ENCODE results near the gene LUC7L. TPM values are rescaled to one million over a fixed set of nuclear protein-coding genes. Genes with fewer than 3 reads are reported as not detected.
A peak's percentile ranks its signal among the peaks of the same experiment; 100 is the strongest.

LUC7L gene
- total and polyA plus RNA-seq, 10 of the 15 experiments (the other 5 are each of a cell fraction or from before 2014, with no cell fraction given) = 2.3 to 59.6 (median 44.1) TPM

- H2AFZ ChIP-seq (ENCODE audit: control insufficient read depth, low read depth, low read length) = no peak overlapping the region
- no peak overlapping the region for H3K27ac ChIP-seq (ENCODE audit: control insufficient read depth, insufficient read depth)
- no peak overlapping the region for H3K9ac ChIP-seq (ENCODE audit: control insufficient read depth, insufficient read depth, low read length)
- no peak overlapping the region for H3K4me2 ChIP-seq (ENCODE audit: control insufficient read depth, insufficient read depth)
- TSS peak; percentile 81 for BruUV-seq (replicated peaks)
- H3K27me3 ChIP-seq (replicated peaks in 1 of 2; ENCODE audit: control insufficient read depth in 2 of 2, insufficient read depth in 2 of 2, low read length in 1 of 2) = peaks cover under 1 to 2% of the 10 kb centered on the region in 2 experiments; a peak in 3 of 4 replicates
- no peaks in the 10 kb centered on the region for H3K9me3 ChIP-seq (replicated peaks; ENCODE audit: control insufficient read depth, insufficient read depth, low read length)
- ChIA-PET POLR2A (interaction anchor here (0.6 to 0.8 kb wide), 3 partner anchors 166 to 454 kb away, joined by 3 to 4 read pairs (median 4); no protein-coding TSS in a partner anchor), RAD21 (ENCODE audit: unreplicated experiment) (interaction anchor here (0.9 kb wide), 1 partner anchor 76 kb away, joined by 4 read pairs; no protein-coding TSS in a partner anchor), SMC1A (ENCODE audit: uncharacterized antibody, unreplicated experiment) (interaction anchor here (1.1 to 1.5 kb wide), 2 partner anchors 87 to 117 kb away, joined by 3 to 4 read pairs; no protein-coding TSS in a partner anchor), CTCF (interaction anchor here (0.6 to 3.8 kb wide), 6 partner anchors 9 to 179 kb away, joined by 3 to 20 read pairs (median 4); no protein-coding TSS in a partner anchor)
- no peaks in the 10 kb centered on the region for H3K79me2 ChIP-seq (ENCODE audit: control insufficient read depth, insufficient read depth, low read length)
- H3K4me3 ChIP-seq = no peak overlapping the region
- no peak for FAIRE-seq
- TF ChIP-seq ZNF217 (IDR thresholded peaks at IDR 0.05) (no peak), POLR2A (IDR thresholded peaks at IDR 0.05; ENCODE audit: low read depth, low read length) (peak; percentile 61)
- no peaks in the 10 kb centered on the region for H4K20me1 ChIP-seq (ENCODE audit: control insufficient read depth, insufficient read depth)
- peaks cover 8% of the 10 kb centered on the region; the same call in 1 of the 2 replicates for H3K4me1 ChIP-seq (ENCODE audit: control insufficient read depth, insufficient read depth, low read length)
- intact Hi-C loops (cut with micrococcal nuclease; ENCODE audit: unreplicated experiment) (no loop called here), in situ Hi-C loops (cut with MboI) (loop anchor here (5.0 kb wide), 1 partner anchor 76 kb away; no protein-coding TSS in a partner anchor)
- no peak for ATAC-seq
- H3K36me3 ChIP-seq (ENCODE audit: control insufficient read depth in 2 of 2, insufficient read depth in 2 of 2, low read length in 1 of 2) = peaks cover 4% of the 10 kb centered on the region in 2 experiments; a peak in 3 of 4 replicates
- DNase-seq (ENCODE audit: low read depth, low spot score) = no peak
- WGBS (ENCODE audit: insufficient coverage, insufficient replicate concordance, low lambda C conversion rate, missing lambda C conversion rate) = 83% methylated on average over 7 of the region's 7 CpGs
Observed at GRCh38 chr16:183005-183404, 46.2 kb downstream of the LUC7L start.

- H3K4me2 ChIP-seq (ENCODE audit: control insufficient read depth, insufficient read depth) = peak overlapping the region; percentile 79
- 0 out of 2 replicates have a peak, but pooled peaks have one; percentile 10 for TF ChIP-seq LARP7 (IDR thresholded peaks at IDR 0.05)
- 0 out of 2 replicates have a peak, but pooled peaks have one; percentile 0 for TF ChIP-seq GATAD2B (conservative IDR thresholded peaks at IDR 0.05; ENCODE audit: low read depth)
- no peak for TF ChIP-seq POLR2AphosphoS5 (IDR thresholded peaks at IDR 0.05; ENCODE audit: low read length)
- peak; percentile 80 for TF ChIP-seq TARDBP (IDR thresholded peaks at IDR 0.05; ENCODE audit: borderline replicate concordance)
- no peak for TF ChIP-seq STAT3 (IDR thresholded peaks at IDR 0.05; ENCODE audit: low read depth, low read length)
- no peak for TF ChIP-seq RFX5 (IDR thresholded peaks at IDR 0.05; ENCODE audit: low read depth, low read length)
- TF ChIP-seq RAD21 (IDR thresholded peaks at IDR 0.05; ENCODE audit: insufficient read depth, low read depth, low read length) = peak; percentile 53
- TF ChIP-seq RAD51 (IDR thresholded peaks at IDR 0.05) = no peak
- no peak for TF ChIP-seq ATF3 (IDR thresholded peaks at IDR 0.05; ENCODE audit: borderline replicate concordance, extremely low read depth, low read depth, low read length)
- no peak for TF ChIP-seq SMAD5 (IDR thresholded peaks at IDR 0.05; ENCODE audit: low read depth)
- no peak for TF ChIP-seq PRDM15 (CRISPR knock-in tag; IDR thresholded peaks at IDR 0.05)
Observed at GRCh38 chr16:181565-182021, 47.7 kb downstream of the LUC7L start.

More at GRCh38 chr16:181565-182021, 47.7 kb downstream of the LUC7L start:
- FAIRE-seq (no peak), DNase-seq (ENCODE audit: low read depth, low spot score) (no peak), ATAC-seq (no peak)
- Histone ChIP-seq H2AFZ (ENCODE audit: control insufficient read depth, low read depth, low read length) (no peak overlapping the region), H3K4me1 (ENCODE audit: control insufficient read depth, insufficient read depth, low read length) (peaks cover 8% of the 10 kb centered on the region; the same call in 1 of the 2 replicates), H3K27ac (ENCODE audit: control insufficient read depth, insufficient read depth) (no peak overlapping the region), H3K9me3 (replicated peaks; ENCODE audit: control insufficient read depth, insufficient read depth, low read length) (no peaks in the 10 kb centered on the region), H3K27me3 (replicated peaks in 1 of 2; ENCODE audit: control insufficient read depth in 2 of 2, insufficient read depth in 2 of 2, low read length in 1 of 2) (peaks cover 2 to 5% of the 10 kb centered on the region in 2 experiments; a peak in 3 of 4 replicates), H3K79me2 (ENCODE audit: control insufficient read depth, insufficient read depth, low read length) (no peaks in the 10 kb centered on the region), H4K20me1 (ENCODE audit: control insufficient read depth, insufficient read depth) (no peaks in the 10 kb centered on the region), H3K36me3 (ENCODE audit: control insufficient read depth in 2 of 2, insufficient read depth in 2 of 2, low read length in 1 of 2) (0 out of 4 replicates have a peak, but pooled peaks cover 0 to 4% of the 10 kb centered on the region in 2 experiments), H3K9ac (ENCODE audit: control insufficient read depth, insufficient read depth, low read length) (no peak overlapping the region), H3K4me3 (no peak overlapping the region)
- ChIA-PET RAD21 (ENCODE audit: unreplicated experiment) (interaction anchor here (1.1 to 1.4 kb wide), 2 partner anchors 85 to 116 kb away, joined by 3 to 4 read pairs; no protein-coding TSS in a partner anchor), CTCF (interaction anchor here (0.7 to 3.8 kb wide), 7 partner anchors 13 to 189 kb away, joined by 3 to 20 read pairs (median 4); partner anchors contain the start of gene MRPL28), POLR2A (no interaction called here), SMC1A (ENCODE audit: uncharacterized antibody, unreplicated experiment) (interaction anchor here (1.1 kb wide), 1 partner anchor 116 kb away, joined by 4 read pairs; no protein-coding TSS in a partner anchor)
- WGBS (ENCODE audit: insufficient coverage, insufficient replicate concordance, low lambda C conversion rate, missing lambda C conversion rate) = 6% methylated on average over 22 of the region's 22 CpGs
- intact Hi-C loops (cut with micrococcal nuclease; ENCODE audit: unreplicated experiment) = loop anchor here (1.0 to 2.0 kb wide), 3 partner anchors 65 to 116 kb away; no protein-coding TSS in a partner anchor
- BruUV-seq (replicated peaks) = no TSS peak
- in situ Hi-C loops (cut with MboI) = loop anchor here (5.0 kb wide), 1 partner anchor 74 kb away; no protein-coding TSS in a partner anchor
